NCI-H345 treated with DMSO at 0.1 percent for 48 hours (cell line): ENCODE measurements around the gene COL24A1.
A peak's percentile ranks its signal among the peaks of the same experiment; 100 is the strongest.
"Not testable (repeated sequence)": the region's sequence is repeated elsewhere in the genome, so short reads cannot be mapped to it uniquely, and the experiment has no call there.

Experiments used
- DNase-seq: peaks from one replicate; lab custom pipeline; 2025; ENCODE audit not compliant: unreplicated experiment; lab: John Stamatoyannopoulos, UW

COL24A1 gene

GRCh38 chr1:85822696-85823095 is 333.9 kb downstream of the COL24A1 start:
- DNase-seq: no peak

- DNase-seq: no peak
Measured at GRCh38 chr1:85818371-85818770, 338.2 kb downstream of the COL24A1 start.

GRCh38 chr1:85816606-85817005 is 340.0 kb downstream of the COL24A1 start:
- DNase-seq: no peak

GRCh38 chr1:85815906-85816305 is 340.7 kb downstream of the COL24A1 start:
- no peak for DNase-seq

GRCh38 chr1:85806236-85806965 is 350.2 kb downstream of the COL24A1 start:
- no peak for DNase-seq

GRCh38 chr1:85801520-85801919 is 355.1 kb downstream of the COL24A1 start:
- DNase-seq: no peak

- no peak for DNase-seq
Measured at GRCh38 chr1:85799737-85800136, 356.8 kb downstream of the COL24A1 start.

- no peak for DNase-seq
Measured at GRCh38 chr1:85798419-85798818, 358.2 kb downstream of the COL24A1 start.

GRCh38 chr1:85777021-85777420 is 379.6 kb downstream of the COL24A1 start:
- not testable (repeated sequence) for DNase-seq

- DNase-seq: no peak
Measured at GRCh38 chr1:85762804-85763203, 393.8 kb downstream of the COL24A1 start.

GRCh38 chr1:85756864-85757263 is 399.7 kb downstream of the COL24A1 start:
- no peak for DNase-seq

GRCh38 chr1:85748120-85748519 is 408.5 kb downstream of the COL24A1 start:
- DNase-seq: no peak

- no peak for DNase-seq
Measured at GRCh38 chr1:85746777-85747176, 409.8 kb downstream of the COL24A1 start.

GRCh38 chr1:85743814-85744213 is 412.8 kb downstream of the COL24A1 start:
- no peak for DNase-seq

- DNase-seq: no peak
Measured at GRCh38 chr1:85734931-85735330, 421.6 kb downstream of the COL24A1 start.

- DNase-seq: no peak
Measured at GRCh38 chr1:85718678-85719340, 437.8 kb downstream of the COL24A1 start.

- DNase-seq: not testable (repeated sequence)
Measured at GRCh38 chr1:85714418-85715114, 442.0 kb downstream of the COL24A1 start.

- DNase-seq: no peak
Measured at GRCh38 chr1:85708829-85709227, 447.7 kb downstream of the COL24A1 start.

- DNase-seq: peak; percentile 87
Measured at GRCh38 chr1:85707990-85708828, 448.4 kb downstream of the COL24A1 start, which contains the start of gene ZNHIT6. Gene ZNHIT6 (minus strand): TSS chr1:85708433. CDS start chr1:85708284, 149 bp downstream.

GRCh38 chr1:85707267-85707989 is 449.1 kb downstream of the COL24A1 start:
- DNase-seq: no peak
